ENCODE measurements around the gene ANTXR1. TPM values are rescaled to one million over a fixed set of nuclear protein-coding genes. Genes with fewer than 3 reads are reported as not detected.

Gene ANTXR1
- total and polyA plus RNA-seq, 9 of the 15 experiments (the other 6 are each of a cell fraction or from before 2014, with no cell fraction given), result 0.07 to 1.00 (median 0.54) TPM

DNA sequence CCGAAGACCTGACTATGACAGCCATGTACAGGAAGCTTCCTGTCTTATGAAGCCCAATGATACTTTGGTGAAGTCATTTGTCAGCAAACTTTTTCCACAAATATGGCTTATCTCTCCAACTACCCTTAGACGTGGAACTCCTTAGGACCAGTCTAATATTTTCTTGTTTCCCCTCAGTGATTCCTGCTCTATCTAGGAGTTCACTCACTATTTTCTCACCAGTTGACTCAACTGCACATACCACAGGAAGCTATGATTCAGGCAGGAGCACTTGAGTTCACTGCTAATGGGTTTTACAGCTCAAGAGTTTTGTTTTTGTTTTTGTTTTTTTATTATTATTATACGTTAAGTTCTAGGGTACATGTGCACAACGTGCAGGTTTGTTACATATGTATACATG is 109.3 kb downstream of the ANTXR1 start:
- H3K4me3 ChIP-seq, result no peak overlapping the region
- no peaks in the 10 kb centered on the region for H3K9me3 ChIP-seq (replicated peaks; ENCODE audit: control insufficient read depth, insufficient read depth, low read depth, low read length)
- no peak for TF ChIP-seq BACH1 (tag; IDR thresholded peaks at IDR 0.05)
- TF ChIP-seq ZKSCAN8 (CRISPR knock-in tag; IDR thresholded peaks at IDR 0.05), result no peak
- no peak for TF ChIP-seq E2F3 (CRISPR knock-in tag; IDR thresholded peaks at IDR 0.05)
- TF ChIP-seq ARHGAP35 (IDR thresholded peaks at IDR 0.05; ENCODE audit: partially characterized antibody), result no peak
- TF ChIP-seq, protein P1, sequence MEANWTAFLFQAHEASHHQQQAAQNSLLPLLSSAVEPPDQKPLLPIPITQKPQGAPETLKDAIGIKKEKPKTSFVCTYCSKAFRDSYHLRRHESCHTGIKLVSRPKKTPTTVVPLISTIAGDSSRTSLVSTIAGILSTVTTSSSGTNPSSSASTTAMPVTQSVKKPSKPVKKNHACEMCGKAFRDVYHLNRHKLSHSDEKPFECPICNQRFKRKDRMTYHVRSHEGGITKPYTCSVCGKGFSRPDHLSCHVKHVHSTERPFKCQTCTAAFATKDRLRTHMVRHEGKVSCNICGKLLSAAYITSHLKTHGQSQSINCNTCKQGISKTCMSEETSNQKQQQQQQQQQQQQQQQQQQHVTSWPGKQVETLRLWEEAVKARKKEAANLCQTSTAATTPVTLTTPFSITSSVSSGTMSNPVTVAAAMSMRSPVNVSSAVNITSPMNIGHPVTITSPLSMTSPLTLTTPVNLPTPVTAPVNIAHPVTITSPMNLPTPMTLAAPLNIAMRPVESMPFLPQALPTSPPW (CRISPR knock-in tag; IDR thresholded peaks at IDR 0.05), result no peak
- TF ChIP-seq FOXK2 (conservative IDR thresholded peaks at IDR 0.05 in 1 of 2, IDR thresholded peaks at IDR 0.05 in 1 of 2; ENCODE audit: low read depth in 2 of 2), result no peak
- no peak for TF ChIP-seq FOXJ3 (CRISPR knock-in tag; IDR thresholded peaks at IDR 0.05)
- TF ChIP-seq DMBX1 (CRISPR knock-in tag; IDR thresholded peaks at IDR 0.05; ENCODE audit: borderline replicate concordance), result no peak
- no peak for TF ChIP-seq ELF2 (CRISPR knock-in tag; IDR thresholded peaks at IDR 0.05)
- WGBS (ENCODE audit: insufficient coverage, low coverage, missing lambda C conversion rate), result 0% methylated on average over 4 of the region's 4 CpGs
- no peak overlapping the region for H3K4me2 ChIP-seq (ENCODE audit: insufficient read depth, low read length)
- no peaks in the 10 kb centered on the region for H3K79me2 ChIP-seq (ENCODE audit: control insufficient read depth, insufficient read depth, low read length)
- BruUV-seq (replicated peaks), result no TSS peak
- H2AFZ ChIP-seq (ENCODE audit: low read depth, low read length), result no peak overlapping the region
- peaks cover 4 to 23% of the 10 kb centered on the region in 2 experiments; a peak in 3 of 5 replicates for H3K27me3 ChIP-seq (ENCODE audit: control insufficient read depth in 2 of 2, insufficient read depth in 2 of 2, low read length in 2 of 2)
- H3K36me3 ChIP-seq (ENCODE audit: control insufficient read depth, insufficient read depth, low read length), result no peaks in the 10 kb centered on the region
- no peak overlapping the region for H3K9ac ChIP-seq (ENCODE audit: insufficient read depth in 1 of 2, low read depth in 2 of 2, low read length in 2 of 2)
- CTCF ChIA-PET (ENCODE audit: low intra/inter-chr PET ratio), result no interaction called here
- in situ Hi-C loops (cut with MboI), result no loop called here
- intact Hi-C loops (cut with micrococcal nuclease), result no loop called here
- DNase-seq (ENCODE audit: extremely low read depth in 1 of 4, low spot score in 3 of 4) (no peak), ATAC-seq (no peak), FAIRE-seq (no peak)
- H3K4me1 ChIP-seq (replicated peaks in 1 of 2; ENCODE audit: control insufficient read depth in 2 of 2, insufficient read depth in 2 of 2, low read length in 2 of 2), result no peaks in the 10 kb centered on the region
- no peak overlapping the region for H3K27ac ChIP-seq (ENCODE audit: extremely low read depth, low read depth, low read length)
- no peaks in the 10 kb centered on the region for H3K9me1 ChIP-seq (ENCODE audit: control insufficient read depth, insufficient read depth, low read length)
- no peaks in the 10 kb centered on the region for H4K20me1 ChIP-seq (replicated peaks; ENCODE audit: control insufficient read depth, insufficient read depth, low read length)
- POLR2A ChIA-PET, result interaction anchor here (0.6 to 1.2 kb wide), 2 partner anchors 9 to 14 kb away, joined by 3 read pairs; no protein-coding TSS in a partner anchor
